GM12878 (cell line): Measurements from ENCODE around the gene TOB1. TPM values are rescaled to one million over a fixed set of nuclear protein-coding genes. Genes with fewer than 3 reads are reported as not detected.

Source experiments
- ASH2L ChIP-seq: fragments of 300-600, 200-600 bp; sonication (generic); IDR thresholded peaks from 2 replicates; pipeline ENCODE4 v1.6.1; 2017; ENCODE audit warnings: low read depth, mild to moderate bottlenecking, borderline replicate concordance
- ATF7 ChIP-seq: fragments of 450-650 bp; IDR thresholded peaks from 2 replicates; pipeline ENCODE4 v1.6.1; 2016; ENCODE audit warnings: low read depth, mild to moderate bottlenecking
- CUX1 ChIP-seq: IDR thresholded peaks from 2 replicates; pipeline ENCODE4 v1.6.1; 2012; ENCODE audit warnings: improper control_type of control experiment, low read depth, low read length; ENCODE audit not compliant: insufficient replicate concordance
- EED ChIP-seq: sonication (generic); IDR thresholded peaks from 2 replicates; pipeline ENCODE4 v1.6.1; 2016; ENCODE audit warnings: antibody characterized with exemption, low read depth
- EP300 ChIP-seq, 2 experiments: fragments of 150-350 bp in 1 of 2; IDR thresholded peaks; 2 replicates each; pipeline ENCODE4 v1.6.1; 2011 to 2012; ENCODE audit warnings: low read depth in 2 of 2, low read length in 2 of 2, borderline replicate concordance in 1 of 2, improper control_type of control experiment in 1 of 2, inconsistent platforms in 1 of 2; ENCODE audit not compliant: control insufficient read depth in 1 of 2
- ETV6 ChIP-seq, 2 experiments: fragments of 450-650 bp in 1 of 2; IDR thresholded peaks in 1 of 2; conservative IDR thresholded peaks in 1 of 2; 2 replicates each; pipeline ENCODE4 v1.6.1; 2014; ENCODE audit warnings: antibody characterized with exemption in 1 of 2, borderline replicate concordance in 1 of 2, low read depth in 1 of 2, mild to moderate bottlenecking in 1 of 2, moderate library complexity in 1 of 2
- FOS ChIP-seq: IDR thresholded peaks from 3 replicates; pipeline ENCODE4 v1.6.1; 2011; ENCODE audit warnings: borderline replicate concordance; ENCODE audit not compliant: insufficient read length; ENCODE audit errors: extremely low read depth
- KAT2A ChIP-seq: conservative IDR thresholded peaks from 2 replicates; pipeline ENCODE4 v1.6.1; 2011; ENCODE audit warnings: low read depth, low read length; ENCODE audit not compliant: control insufficient read depth
- MTA2 ChIP-seq: fragments of 450-650 bp; IDR thresholded peaks from 2 replicates; pipeline ENCODE4 v1.6.1; 2016; ENCODE audit warnings: low read depth, mild to moderate bottlenecking, moderate library complexity
- MTA3 ChIP-seq: IDR thresholded peaks from 2 replicates; pipeline ENCODE4 v1.6.1; 2012; ENCODE audit warnings: low read length, inconsistent platforms, borderline replicate concordance
- NFXL1 ChIP-seq: fragments of 450-650 bp; IDR thresholded peaks from 2 replicates; pipeline ENCODE4 v1.6.1; 2017; ENCODE audit warnings: antibody characterized with exemption, mild to moderate bottlenecking, borderline replicate concordance
- PAX5 ChIP-seq: IDR thresholded peaks from 2 replicates; pipeline ENCODE4 v1.6.1; 2011; ENCODE audit warnings: low read depth, low read length, borderline replicate concordance
- PAX8 ChIP-seq: fragments of 450-650 bp; IDR thresholded peaks from 2 replicates; pipeline ENCODE4 v1.6.1; 2017; ENCODE audit warnings: mild to moderate bottlenecking, moderate library complexity
- POU2F2 ChIP-seq: IDR thresholded peaks from 3 replicates; pipeline ENCODE4 v1.6.1; 2011; ENCODE audit warnings: low read depth, mild to moderate bottlenecking, low read length, borderline replicate concordance
- RCOR1 ChIP-seq: conservative IDR thresholded peaks from 2 replicates; pipeline ENCODE4 v1.6.1; 2012; ENCODE audit warnings: low read depth, low read length, improper control_type of control experiment
- RFX5 ChIP-seq: IDR thresholded peaks from 2 replicates; pipeline ENCODE4 v1.6.1; 2011; ENCODE audit warnings: low read depth, low read length, improper control_type of control experiment
- RUNX3 ChIP-seq: IDR thresholded peaks from 2 replicates; pipeline ENCODE4 v1.6.1; 2012; ENCODE audit warnings: low read length, inconsistent platforms
- SREBF1 ChIP-seq: IDR thresholded peaks from 2 replicates; pipeline ENCODE4 v1.6.1; 2012; ENCODE audit warnings: mild to moderate bottlenecking, low read length
- TAF1 ChIP-seq: IDR thresholded peaks from 2 replicates; pipeline ENCODE4 v1.6.1; 2011; ENCODE audit warnings: mild to moderate bottlenecking, low read depth, low read length, borderline replicate concordance
- TBL1XR1 ChIP-seq: IDR thresholded peaks from 2 replicates; pipeline ENCODE4 v1.6.1; 2012; ENCODE audit warnings: low read depth, low read length, improper control_type of control experiment
- ZBED1 ChIP-seq: IDR thresholded peaks from 2 replicates; pipeline ENCODE4 v1.6.1; 2016; ENCODE audit warnings: borderline replicate concordance
- ZNF622 ChIP-seq: fragments of 450-650 bp; IDR thresholded peaks from 2 replicates; pipeline ENCODE4 v1.6.1; 2017; ENCODE audit warnings: mild to moderate bottlenecking, inconsistent platforms
- ZSCAN29 ChIP-seq: fragments of 450-650 bp; IDR thresholded peaks from 2 replicates; pipeline ENCODE4 v1.6.1; 2017; ENCODE audit warnings: mild to moderate bottlenecking, moderate library complexity
- polyA plus RNA-seq, 11 experiments: library from polyadenylated mRNA; depleted of rRNA in 4 of 11; unstranded in 6 of 11; stranded (reverse) in 5 of 11; fragments of >200 nt; fragmentation: Nextera tagmentation in 4 of 11; fragmentation: Illumina TruSeq in 1 of 11; extraction: Ambion mirVana in 4 of 11; extraction: Trizol in 1 of 11; gene quantifications; 1 replicate in 1 of 11; 2 replicates in 10 of 11; pipeline versions ENCODE4 v1.2.1 to v1.2.3, GENCODE V29; 2011 to 2016; ENCODE audit warnings: inconsistent platforms in 2 of 11, missing spikeins in 2 of 11, low read depth in 1 of 11
- total RNA-seq, 4 experiments: library from RNA; depleted of rRNA in 3 of 4; stranded (reverse); fragments of >200 nt in 3 of 4; fragmentation: Illumina TruSeq in 1 of 4; extraction: Trizol in 1 of 4; gene quantifications; 2 replicates each; pipeline versions ENCODE4 v1.2.1 to v1.2.3, GENCODE V29; 2013 to 2021
- TF ChIP-seq, protein P1 (sequence below): IDR thresholded peaks from 2 replicates; pipeline ENCODE4 v1.6.1; 2011; ENCODE audit warnings: low read depth, low read length, improper control_type of control experiment, borderline replicate concordance
- TF ChIP-seq, protein P2 (sequence below): IDR thresholded peaks from 2 replicates; pipeline ENCODE4 v1.6.1; 2012; ENCODE audit warnings: low read length, inconsistent platforms

TOB1 gene
- total and polyA plus RNA-seq, 10 of the 15 experiments (the other 5 are each of a cell fraction or from before 2014, with no cell fraction given) = 5.0 to 32.4 (median 13.7) TPM

DNA sequence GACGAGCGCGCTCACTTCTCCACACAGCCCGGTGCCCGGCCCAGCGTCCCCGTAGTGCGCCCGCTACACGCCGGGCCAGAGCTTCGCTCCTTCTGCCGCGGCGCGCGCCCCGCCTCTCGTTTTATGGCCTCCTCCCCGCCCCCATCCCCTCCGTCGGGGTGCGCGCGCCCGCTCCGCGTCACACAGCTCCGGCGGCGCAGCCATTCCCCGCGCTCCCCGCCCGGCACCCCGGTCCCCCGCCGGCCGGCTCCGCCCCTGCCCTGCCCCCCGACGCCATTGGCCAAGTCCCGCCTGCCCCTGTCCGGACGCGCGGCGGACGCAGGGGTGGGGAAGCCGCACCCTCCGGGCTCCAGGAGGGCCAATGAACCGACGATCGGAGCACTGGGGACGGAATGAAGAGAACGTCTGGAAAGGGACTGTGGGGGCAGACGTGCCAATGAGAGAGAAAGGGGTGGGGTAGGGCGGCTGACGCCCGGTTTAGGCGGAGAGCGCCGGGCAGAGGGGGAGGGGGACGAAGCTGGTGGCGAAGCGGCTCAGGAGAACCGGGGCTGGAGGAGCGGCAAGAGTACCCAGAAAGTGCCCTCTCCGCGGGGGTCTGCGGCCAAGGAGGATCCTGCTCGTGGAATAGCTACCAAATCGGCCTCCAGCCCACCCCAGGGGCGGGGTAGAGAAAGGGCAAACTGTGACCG lies at the start of gene TOB1 (continued):
- TF ChIP-seq TAF1 (peak; percentile 98), ZSCAN29 (no peak), PAX5 (peak; percentile 65; the same call in 1 of the 2 replicates), TBL1XR1 (no peak), RFX5 (peak; percentile 62; the same call in 1 of the 2 replicates), ZBED1 (peak; percentile 50; the same call in 1 of the 2 replicates), KAT2A (no peak), EP300 (IDR thresholded peaks at IDR 0.05; ENCODE audit: borderline replicate concordance in 1 of 2, control insufficient read depth in 1 of 2, low read depth in 2 of 2, low read length in 2 of 2) (no peak; a peak in 1 of 4 replicates), NFXL1 (no peak), ZNF622 (no peak), MTA2 (0 out of 2 replicates have a peak, but pooled peaks have one; percentile 12), PAX8 (no peak), MTA3 (no peak), ETV6 (conservative IDR thresholded peaks at IDR 0.05 in 1 of 2, IDR thresholded peaks at IDR 0.05 in 1 of 2; ENCODE audit: borderline replicate concordance in 1 of 2, low read depth in 1 of 2) (no peak), CUX1 (no peak), EED (no peak), ATF7 (no peak), SREBF1 (no peak), RUNX3 (no peak), POU2F2 (peak; percentile 99), RCOR1 (peak; percentile 84; the same call in 1 of the 2 replicates), FOS (no peak), ASH2L (no peak)
- TF ChIP-seq, protein P1, sequence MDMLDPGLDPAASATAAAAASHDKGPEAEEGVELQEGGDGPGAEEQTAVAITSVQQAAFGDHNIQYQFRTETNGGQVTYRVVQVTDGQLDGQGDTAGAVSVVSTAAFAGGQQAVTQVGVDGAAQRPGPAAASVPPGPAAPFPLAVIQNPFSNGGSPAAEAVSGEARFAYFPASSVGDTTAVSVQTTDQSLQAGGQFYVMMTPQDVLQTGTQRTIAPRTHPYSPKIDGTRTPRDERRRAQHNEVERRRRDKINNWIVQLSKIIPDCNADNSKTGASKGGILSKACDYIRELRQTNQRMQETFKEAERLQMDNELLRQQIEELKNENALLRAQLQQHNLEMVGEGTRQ = no peak
- TF ChIP-seq, protein P2, sequence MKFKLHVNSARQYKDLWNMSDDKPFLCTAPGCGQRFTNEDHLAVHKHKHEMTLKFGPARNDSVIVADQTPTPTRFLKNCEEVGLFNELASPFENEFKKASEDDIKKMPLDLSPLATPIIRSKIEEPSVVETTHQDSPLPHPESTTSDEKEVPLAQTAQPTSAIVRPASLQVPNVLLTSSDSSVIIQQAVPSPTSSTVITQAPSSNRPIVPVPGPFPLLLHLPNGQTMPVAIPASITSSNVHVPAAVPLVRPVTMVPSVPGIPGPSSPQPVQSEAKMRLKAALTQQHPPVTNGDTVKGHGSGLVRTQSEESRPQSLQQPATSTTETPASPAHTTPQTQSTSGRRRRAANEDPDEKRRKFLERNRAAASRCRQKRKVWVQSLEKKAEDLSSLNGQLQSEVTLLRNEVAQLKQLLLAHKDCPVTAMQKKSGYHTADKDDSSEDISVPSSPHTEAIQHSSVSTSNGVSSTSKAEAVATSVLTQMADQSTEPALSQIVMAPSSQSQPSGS = no peak
